ENCODE data around the gene EMB.

GRCh38 chr5:50401336-50401735, 39.8 kb downstream of the EMB start:
- TF ChIP-seq POLR2AphosphoS5 (IDR thresholded peaks at IDR 0.05; ENCODE audit: borderline replicate concordance, low read depth, low read length) (no peak), EZH2 (IDR thresholded peaks at IDR 0.05) (no peak)

Measured in SK-N-MC (cell line).